Measurements from ENCODE around the gene CENPW. TPM values are rescaled to one million over a fixed set of nuclear protein-coding genes. Genes with fewer than 3 reads are reported as not detected.

CENPW gene
- polyA plus RNA-seq (ENCODE audit: insufficient read length in 10 of 10) = 10 to 100 TPM; 11.0 to 29.0 (median 12.7) TPM
- long read RNA-seq, donor 1, transcript CENPW-203 (3 exons, 750 nt) = major isoform, 9 of 11 reads
- long read RNA-seq, donor 1, partial matches to known transcripts = 0 of 11 reads
- long read RNA-seq, donor 1, other reads (novel, unspliced or antisense) = 0 of 11 reads
- long read RNA-seq, donor 2, transcript CENPW-203 (3 exons, 750 nt) = major isoform, 12 of 15 reads
- long read RNA-seq, donor 2, partial matches to known transcripts = 0 of 15 reads
- long read RNA-seq, donor 2, other reads (novel, unspliced or antisense) = 0 of 15 reads
- long read RNA-seq, donor 3 = 0 reads
- long read RNA-seq, donor 4, transcript CENPW-203 (3 exons, 750 nt) = major isoform, 8 of 8 reads
- long read RNA-seq, donor 4, partial matches to known transcripts = 0 of 8 reads
- long read RNA-seq, donor 4, other reads (novel, unspliced or antisense) = 0 of 8 reads
- long read RNA-seq, donor 5, transcript CENPW-203 (3 exons, 750 nt) = major isoform, 12 of 13 reads
- long read RNA-seq, donor 5, partial matches to known transcripts = 0 of 13 reads
- long read RNA-seq, donor 5, other reads (novel, unspliced or antisense) = 0 of 13 reads
- long read RNA-seq, donor 6, transcript CENPW-203 (3 exons, 750 nt) = major isoform, 11 of 13 reads
- long read RNA-seq, donor 6, partial matches to known transcripts = 0 of 13 reads
- long read RNA-seq, donor 6, other reads (novel, unspliced or antisense) = 0 of 13 reads
- long read RNA-seq, donor 7, transcript CENPW-203 (3 exons, 750 nt) = major isoform, 7 of 8 reads
- long read RNA-seq, donor 7, partial matches to known transcripts = 0 of 8 reads
- long read RNA-seq, donor 7, other reads (novel, unspliced or antisense) = 0 of 8 reads
- long read RNA-seq, donor 8, transcript CENPW-203 (3 exons, 750 nt) = major isoform, 14 of 15 reads
- long read RNA-seq, donor 8, partial matches to known transcripts = 0 of 15 reads
- long read RNA-seq, donor 8, other reads (novel, unspliced or antisense) = 0 of 15 reads
- long read RNA-seq, donor 9, partial matches to known transcripts = 0 of 1 reads
- long read RNA-seq, donor 9, other reads (novel, unspliced or antisense) = 0 of 1 reads

- DNase-seq = peak; percentile 80 to 93 (median 91)
Measured at GRCh38 chr6:126339796-126340609, at the start of gene CENPW. Gene CENPW, plus strand, starts transcription at chr6:126340115. Its CDS starts 159 bp downstream, at chr6:126340274.

GRCh38 chr6:126293891-126294524 lies 45.9 kb upstream of the CENPW start:
- DNase-seq = no peak

GRCh38 chr6:126300126-126300525 lies 39.8 kb upstream of the CENPW start:
- DNase-seq = no peak

GRCh38 chr6:126300735-126301134 lies 39.2 kb upstream of the CENPW start:
- peak; percentile 29 to 60 (median 43) for DNase-seq

- no peak for DNase-seq
Measured at GRCh38 chr6:126302191-126302590, 37.7 kb upstream of the CENPW start.

- DNase-seq = peak; percentile 78 to 91 (median 80)
Measured at GRCh38 chr6:126307849-126308248, 32.1 kb upstream of the CENPW start.

- DNase-seq = peak; percentile 49 to 86 (median 49)
Measured at GRCh38 chr6:126308362-126308761, 31.6 kb upstream of the CENPW start.

- no peak for DNase-seq
Measured at GRCh38 chr6:126312013-126312665, 27.8 kb upstream of the CENPW start.

GRCh38 chr6:126313941-126314340 lies 26.0 kb upstream of the CENPW start:
- DNase-seq = no peak

- no peak for DNase-seq
Measured at GRCh38 chr6:126318797-126319196, 21.1 kb upstream of the CENPW start.

GRCh38 chr6:126333729-126334128 lies 6.2 kb upstream of the CENPW start:
- no peak for DNase-seq

- no peak for DNase-seq
Measured at GRCh38 chr6:126335210-126335609, 4.7 kb upstream of the CENPW start.

- DNase-seq = peak in 2 of 3 donors; percentile 26 to 48
Measured at GRCh38 chr6:126337323-126337722, 2.6 kb upstream of the CENPW start.

GRCh38 chr6:126341126-126341525 lies 1.2 kb downstream of the CENPW start:
- DNase-seq = no peak

GRCh38 chr6:126344181-126344580 lies 4.3 kb downstream of the CENPW start:
- no peak for DNase-seq

GRCh38 chr6:126351960-126352359 lies 12.0 kb downstream of the CENPW start:
- no peak for DNase-seq

- no peak for DNase-seq
Measured at GRCh38 chr6:126352514-126352913, 12.6 kb downstream of the CENPW start.

- no peak for DNase-seq
Measured at GRCh38 chr6:126356526-126356925, 16.6 kb downstream of the CENPW start.

- DNase-seq = no peak
Measured at GRCh38 chr6:126359936-126360537, 20.1 kb downstream of the CENPW start.
